Nephron progenitor cell (in vitro differentiated cells): ENCODE measurements around the gene CISD3.

ENCODE experiments used
- DNase-seq: peaks from one replicate; pipeline ENCODE4 v3.0.0; 2021
- H3K27ac Mint-ChIP-seq: 2 replicates; pipeline ENCODE4 v1.8.0; 2021; ENCODE audit warnings: mild to moderate bottlenecking, moderate library complexity, mixed read lengths
- H3K27me3 Mint-ChIP-seq: 2 replicates; pipeline ENCODE4 v1.8.0; 2021; ENCODE audit warnings: mild to moderate bottlenecking, low read depth, mixed read lengths; ENCODE audit not compliant: poor library complexity
- H3K36me3 Mint-ChIP-seq: 2 replicates; pipeline ENCODE4 v1.8.0; 2021; ENCODE audit warnings: low read depth, mixed read lengths
- H3K4me1 Mint-ChIP-seq: 2 replicates; pipeline ENCODE4 v1.8.0; 2021; ENCODE audit warnings: mixed read lengths
- H3K4me3 Mint-ChIP-seq: 2 replicates; pipeline ENCODE4 v1.8.0; 2021; ENCODE audit warnings: mild to moderate bottlenecking, moderate library complexity, mixed read lengths
- H3K9me3 Mint-ChIP-seq: 2 replicates; pipeline ENCODE4 v1.8.0; 2021; ENCODE audit warnings: mild to moderate bottlenecking, moderate library complexity, mixed read lengths
- CTCF ChIP-seq: fragments of 200-600 bp; sonication (generic); IDR thresholded peaks from 2 replicates; pipeline ENCODE4 v1.5.0; 2021; ENCODE audit warnings: antibody characterized with exemption

CISD3 gene

DNA sequence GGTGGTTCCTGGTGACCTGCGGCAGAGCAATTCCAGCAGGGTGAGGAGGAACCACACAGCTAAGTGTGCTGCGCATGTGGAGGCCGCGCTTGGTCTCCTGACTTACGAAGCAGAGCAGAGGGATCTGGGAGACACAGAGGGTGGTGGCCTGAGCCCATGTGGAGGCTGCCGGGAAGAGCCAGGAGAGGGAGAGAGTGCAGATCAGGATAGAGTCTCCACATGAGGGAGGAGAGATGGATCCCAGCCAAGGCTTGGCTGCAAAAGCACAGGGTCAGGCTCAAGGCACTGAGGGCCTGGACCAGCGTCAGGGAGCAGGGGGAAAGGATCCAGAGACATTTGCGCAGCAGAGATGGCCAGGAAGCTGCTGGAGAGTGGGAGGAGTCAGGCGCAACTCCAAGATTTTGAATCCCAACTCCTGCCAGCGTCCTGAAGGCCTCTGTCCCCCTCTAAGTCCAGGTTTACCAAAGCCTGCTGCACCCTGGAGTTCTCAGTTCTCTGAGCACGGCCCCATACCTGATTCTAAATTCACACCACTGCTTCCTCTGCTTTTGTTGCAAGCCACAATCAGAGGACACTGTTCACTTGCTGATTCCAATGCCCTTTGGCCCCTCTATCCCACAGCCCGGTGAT is 36.3 kb upstream of the CISD3 start:
- Mint-ChIP-seq H3K9me3 (no peaks in the 10 kb centered on the region), H3K36me3 (no peaks in the 10 kb centered on the region), H3K27ac (no peak overlapping the region), H3K27me3 (peaks cover 35% of the 10 kb centered on the region), H3K4me3 (no peak overlapping the region), H3K4me1 (peaks cover 34% of the 10 kb centered on the region)
- no peak for DNase-seq
- TF ChIP-seq CTCF, result no peak

DNA sequence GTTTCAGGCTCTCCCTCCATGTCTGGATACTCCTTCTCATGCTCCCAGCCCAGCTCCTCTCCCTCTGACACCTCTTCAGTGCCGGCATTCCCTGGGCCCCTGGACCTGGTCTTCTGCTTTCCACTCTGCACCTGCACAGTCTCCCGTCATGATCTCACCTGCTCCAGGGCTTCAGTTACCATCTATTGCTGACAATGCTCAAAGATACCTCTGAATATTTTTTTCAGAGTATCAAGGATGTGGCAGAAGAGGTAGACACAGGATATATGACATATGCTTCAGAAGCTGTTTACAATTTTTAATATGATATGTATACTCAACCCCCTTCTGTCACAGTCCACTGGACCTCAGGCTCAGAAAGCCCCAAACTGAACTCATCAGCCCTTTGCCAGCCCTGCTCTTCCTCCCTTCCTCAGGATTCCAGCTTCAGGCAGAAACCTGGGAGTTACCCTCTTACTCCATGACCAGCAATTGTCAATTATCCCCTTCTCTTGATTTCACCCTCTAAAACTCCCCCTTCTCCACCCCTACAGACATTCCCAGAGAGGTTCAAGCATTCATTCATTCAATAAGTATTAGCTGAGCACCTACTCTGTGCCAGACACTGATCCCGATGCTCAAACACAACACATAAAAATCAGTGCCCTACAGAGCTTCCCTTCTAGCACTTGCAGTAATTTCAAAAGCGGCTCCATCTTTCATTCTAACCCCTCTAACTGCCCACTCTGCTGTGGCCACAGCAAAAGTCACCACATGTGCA is 32.9 kb upstream of the CISD3 start:
- TF ChIP-seq CTCF, result no peak
- Mint-ChIP-seq H3K4me1 (peaks cover 34% of the 10 kb centered on the region), H3K4me3 (no peak overlapping the region), H3K36me3 (no peaks in the 10 kb centered on the region), H3K27ac (no peak overlapping the region), H3K9me3 (no peaks in the 10 kb centered on the region), H3K27me3 (peaks cover 63% of the 10 kb centered on the region)
- no peak for DNase-seq

DNA sequence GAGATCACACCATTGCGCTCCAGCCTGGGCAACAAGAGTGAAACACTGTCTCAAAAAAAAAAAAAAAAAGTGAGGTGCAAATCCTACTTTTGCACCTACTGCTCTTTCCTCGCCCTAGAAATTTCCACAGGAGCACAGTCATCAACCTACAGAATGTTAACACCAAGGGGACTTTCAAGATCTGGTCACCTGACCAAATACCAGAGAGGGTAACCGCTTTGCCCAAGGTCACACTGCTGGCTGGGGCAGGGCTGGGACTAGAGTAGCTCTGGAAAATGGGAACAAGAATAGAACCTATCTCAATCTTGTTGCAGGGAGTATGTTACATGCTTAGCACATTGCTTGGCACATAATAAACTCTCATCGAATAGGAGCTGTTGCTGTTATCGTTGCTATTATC is 31.4 kb upstream of the CISD3 start:
- Mint-ChIP-seq H3K27ac (no peak overlapping the region), H3K4me3 (no peak overlapping the region), H3K36me3 (no peaks in the 10 kb centered on the region), H3K27me3 (peaks cover 74% of the 10 kb centered on the region), H3K9me3 (no peaks in the 10 kb centered on the region), H3K4me1 (peaks cover 44% of the 10 kb centered on the region)
- no peak for DNase-seq
- no peak for TF ChIP-seq CTCF

DNA sequence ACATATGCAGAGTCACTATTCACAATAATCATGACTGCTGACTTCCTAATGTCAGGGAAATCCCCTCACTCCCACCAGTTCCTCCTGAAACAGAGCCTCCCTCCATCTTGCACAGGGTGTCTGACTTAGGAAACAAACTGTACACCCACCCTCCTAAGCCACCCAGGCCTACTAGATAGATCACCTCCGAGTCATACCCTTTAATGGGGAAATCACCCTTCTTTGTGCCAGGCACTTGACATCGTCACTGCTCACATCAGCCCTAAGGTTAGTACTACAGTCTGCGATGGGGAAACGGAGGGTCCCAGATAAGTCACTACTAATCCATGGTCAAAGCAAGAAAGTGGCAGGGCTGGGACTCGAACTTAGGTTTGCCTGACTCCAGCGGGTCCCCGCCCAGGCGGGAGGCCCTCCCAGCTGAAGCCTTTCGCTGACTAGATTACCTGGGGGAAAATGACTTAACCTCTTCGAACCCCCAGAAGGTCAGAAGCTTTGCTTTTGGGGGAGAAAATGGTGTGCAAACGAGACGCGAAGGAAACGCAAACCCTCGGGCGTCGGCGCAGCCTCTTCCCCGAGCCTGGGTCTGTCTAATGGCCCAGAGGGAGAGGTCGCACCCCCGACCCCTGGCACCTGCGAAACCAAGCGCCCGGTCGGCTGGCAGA is 28.5 kb upstream of the CISD3 start:
- Mint-ChIP-seq H3K27me3 (peaks cover 77% of the 10 kb centered on the region), H3K4me3 (peak overlapping the region; percentile 73), H3K4me1 (peaks cover 52% of the 10 kb centered on the region), H3K9me3 (no peaks in the 10 kb centered on the region), H3K36me3 (no peaks in the 10 kb centered on the region), H3K27ac (no peak overlapping the region)
- DNase-seq, result no peak
- TF ChIP-seq CTCF, result no peak

GRCh38 chr17:38702166-38702915 is 27.8 kb upstream of the CISD3 start:
- Mint-ChIP-seq H3K36me3 (no peaks in the 10 kb centered on the region), H3K27ac (no peak overlapping the region), H3K9me3 (no peaks in the 10 kb centered on the region), H3K4me1 (peaks cover 57% of the 10 kb centered on the region), H3K4me3 (peak overlapping the region; percentile 94), H3K27me3 (peaks cover 70% of the 10 kb centered on the region)
- DNase-seq, result peak; percentile 82
- TF ChIP-seq CTCF, result no peak
